Gastrocnemius medialis (tissue), 4 donors: ENCODE measurements around the gene CACNB4. TPM values are rescaled to one million over a fixed set of nuclear protein-coding genes. Genes with fewer than 3 reads are reported as not detected.

Source experiments
- ATAC-seq, 2 donors: fragments of 150-250 bp; one replicate each; pipeline ENCODE4 v1.9.1; 2016
- DNase-seq, 2 donors: peaks; one replicate each; pipeline ENCODE4 v3.0.0-alpha.2; 2019
- H3K27ac ChIP-seq, 4 donors: fragments of 200-600 bp; sonication (generic); 1 replicate in 1 of 4; 2 replicates in 3 of 4; pipeline ENCODE4 v1.5.1; 2016 to 2018; ENCODE audit warnings: mild to moderate bottlenecking in 2 of 4, moderate library complexity in 1 of 4
- H3K27me3 ChIP-seq, 3 donors: fragments of 200-600 bp; sonication (generic) in 2 of 3; 1 replicate in 1 of 3; 2 replicates in 2 of 3; pipeline versions ENCODE4 v1.5.1 to v1.6.0; 2016 to 2019; ENCODE audit warnings: mild to moderate bottlenecking in 1 of 3, moderate library complexity in 1 of 3
- H3K36me3 ChIP-seq, 2 donors: fragments of 200-600 bp; sonication (generic) in 1 of 2; one replicate each; pipeline ENCODE4 v1.5.1; 2017 to 2018
- H3K4me1 ChIP-seq, 2 donors: fragments of 200-600 bp; sonication (generic) in 1 of 2; one replicate each; pipeline ENCODE4 v1.5.1; 2016 to 2017; ENCODE audit warnings: mild to moderate bottlenecking in 2 of 2
- H3K4me3 ChIP-seq, 4 donors: fragments of 200-600 bp; sonication (generic) in 3 of 4; 1 replicate in 1 of 4; 2 replicates in 3 of 4; pipeline ENCODE4 v1.5.1; 2016 to 2019; ENCODE audit warnings: mild to moderate bottlenecking in 2 of 4
- H3K9me3 ChIP-seq, 3 donors: fragments of 200-600 bp; sonication (generic) in 2 of 3; 1 replicate in 1 of 3; 2 replicates in 2 of 3; pipeline ENCODE4 v1.5.1; 2016 to 2019
- POLR2A ChIP-seq, 2 donors: fragments of 450-650 bp; IDR thresholded peaks; one replicate each; pipeline ENCODE4 v1.6.1; 2017; ENCODE audit warnings: antibody characterized with exemption in 2 of 2, mild to moderate bottlenecking in 2 of 2, moderate library complexity in 2 of 2
- in situ Hi-C, 4 donors: fragments of 200-750 bp; cut with MboI; loops; one replicate each; pipeline versions ENCODE4 v1.15.0 to v1.8.0; 2017; ENCODE audit warnings: low sequenced_read_pairs in 4 of 4
- intact Hi-C: fragments of 100-400 bp; cut with DNase I; formaldehyde crosslinking; loops from one replicate; pipeline ENCODE4 v1.15.1; 2023; ENCODE audit warnings: low total_unique reads
- total RNA-seq, 4 donors: library from RNA; depleted of rRNA; stranded (reverse); fragments of >200 nt; gene quantifications; one replicate each; pipeline versions ENCODE4 v1.1.0 to v1.2.3, GENCODE V29; 2016
- TF ChIP-seq, protein P1 (sequence below), 5 experiments: fragments of 450-650 bp in 3 of 5; fragments of 200-600 bp in 2 of 5; sonication (generic) in 2 of 5; IDR thresholded peaks in 4 of 5; conservative IDR thresholded peaks in 1 of 5; 1 replicate in 4 of 5; 2 replicates in 1 of 5; pipeline ENCODE4 v1.5.1; 2016 to 2019; ENCODE audit warnings: antibody characterized with exemption in 5 of 5, mild to moderate bottlenecking in 3 of 5, moderate library complexity in 3 of 5

CACNB4 gene
- total RNA-seq, 4 donors from 2014 or later = 0.04 to 0.56 (median 0.36) TPM

DNA sequence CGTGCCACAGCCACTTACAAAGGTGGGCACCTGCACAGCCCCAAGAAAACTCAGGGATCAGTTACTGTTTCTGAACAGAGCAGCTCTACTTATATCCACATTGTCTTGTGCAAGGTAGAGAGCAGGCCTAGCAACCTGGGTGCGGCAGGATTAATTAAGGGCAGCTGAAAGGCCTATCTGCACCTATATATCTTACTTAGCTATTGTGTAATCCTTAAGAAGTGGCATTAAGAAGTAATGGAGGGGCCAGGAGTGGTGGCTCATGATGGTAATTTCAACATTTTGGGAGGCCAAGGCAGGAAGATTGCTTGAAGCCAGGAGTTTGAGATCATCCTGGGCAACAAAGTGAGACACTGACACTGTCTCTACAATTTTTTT lies 257.8 kb downstream of the CACNB4 start:
- Histone ChIP-seq H3K27me3 (no peaks in the 10 kb centered on the region), H3K4me3 (no peak overlapping the region), H3K4me1 (no peaks in the 10 kb centered on the region), H3K9me3 (no peaks in the 10 kb centered on the region), H3K27ac (no peak overlapping the region), H3K36me3 (no peaks in the 10 kb centered on the region)
- in situ Hi-C loops (loop anchor here in 3 of 4 donors (10.0 to 25.0 kb wide), 3 partner anchors 154 to 871 kb away; partner anchors contain the start of genes ARL6IP6 (in 1 of the 3) and PRPF40A (in 1 of the 3)), intact Hi-C loops (no loop called here)
- ATAC-seq = no peak
- DNase-seq = no peak
- TF ChIP-seq, protein P1, sequence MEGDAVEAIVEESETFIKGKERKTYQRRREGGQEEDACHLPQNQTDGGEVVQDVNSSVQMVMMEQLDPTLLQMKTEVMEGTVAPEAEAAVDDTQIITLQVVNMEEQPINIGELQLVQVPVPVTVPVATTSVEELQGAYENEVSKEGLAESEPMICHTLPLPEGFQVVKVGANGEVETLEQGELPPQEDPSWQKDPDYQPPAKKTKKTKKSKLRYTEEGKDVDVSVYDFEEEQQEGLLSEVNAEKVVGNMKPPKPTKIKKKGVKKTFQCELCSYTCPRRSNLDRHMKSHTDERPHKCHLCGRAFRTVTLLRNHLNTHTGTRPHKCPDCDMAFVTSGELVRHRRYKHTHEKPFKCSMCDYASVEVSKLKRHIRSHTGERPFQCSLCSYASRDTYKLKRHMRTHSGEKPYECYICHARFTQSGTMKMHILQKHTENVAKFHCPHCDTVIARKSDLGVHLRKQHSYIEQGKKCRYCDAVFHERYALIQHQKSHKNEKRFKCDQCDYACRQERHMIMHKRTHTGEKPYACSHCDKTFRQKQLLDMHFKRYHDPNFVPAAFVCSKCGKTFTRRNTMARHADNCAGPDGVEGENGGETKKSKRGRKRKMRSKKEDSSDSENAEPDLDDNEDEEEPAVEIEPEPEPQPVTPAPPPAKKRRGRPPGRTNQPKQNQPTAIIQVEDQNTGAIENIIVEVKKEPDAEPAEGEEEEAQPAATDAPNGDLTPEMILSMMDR (IDR thresholded peaks at IDR 0.05 in 4 of 5, conservative IDR thresholded peaks at IDR 0.05 in 1 of 5) = no peak
- TF ChIP-seq POLR2A (IDR thresholded peaks at IDR 0.05) = no peak

DNA sequence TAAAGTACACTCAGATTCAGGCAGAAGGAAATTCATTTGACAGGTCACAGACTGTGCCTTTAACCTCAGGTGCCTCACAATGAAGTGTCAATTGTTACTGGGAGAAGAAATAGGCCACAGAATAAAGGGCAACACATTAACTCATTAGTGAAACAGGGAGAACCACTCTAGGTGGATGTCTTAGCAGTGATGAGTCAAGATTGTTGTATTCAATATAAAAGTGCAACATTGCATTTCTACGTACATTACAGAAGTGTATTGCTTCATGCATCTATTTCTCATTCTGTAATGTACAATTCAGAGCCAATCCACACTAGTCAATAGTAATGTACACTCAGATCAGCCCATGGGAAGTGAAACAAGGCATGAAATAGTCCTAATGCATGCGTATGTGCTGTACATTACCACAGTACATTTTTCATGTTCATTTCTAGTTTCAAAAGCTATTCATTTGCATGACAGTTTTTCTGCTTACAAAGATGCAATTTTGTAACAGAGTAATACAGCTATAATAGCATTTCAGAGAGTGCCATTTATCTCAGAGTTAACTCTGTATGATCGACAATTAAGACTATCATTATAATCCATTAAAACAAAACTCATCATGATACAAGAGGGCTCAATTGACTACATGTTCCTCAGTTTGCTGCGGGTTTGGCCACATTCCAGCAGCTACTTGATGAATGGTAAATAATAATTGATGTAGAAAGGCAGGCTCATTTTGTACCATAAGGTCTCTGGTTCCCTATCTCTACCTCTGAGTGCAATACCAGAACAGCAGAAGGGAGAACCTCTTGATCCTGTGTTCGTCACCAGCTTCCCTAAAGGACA lies 258.4 kb downstream of the CACNB4 start:
- H3K27ac ChIP-seq = no peak overlapping the region
- H3K27me3 ChIP-seq = no peaks in the 10 kb centered on the region
- TF ChIP-seq, protein P1 (IDR thresholded peaks at IDR 0.05 in 4 of 5, conservative IDR thresholded peaks at IDR 0.05 in 1 of 5) = no peak
- TF ChIP-seq POLR2A (IDR thresholded peaks at IDR 0.05) = no peak
- no peak for ATAC-seq
- H3K9me3 ChIP-seq = no peaks in the 10 kb centered on the region
- no peak overlapping the region for H3K4me3 ChIP-seq
- DNase-seq = no peak
- H3K36me3 ChIP-seq = no peaks in the 10 kb centered on the region
- no peaks in the 10 kb centered on the region for H3K4me1 ChIP-seq
- in situ Hi-C loops = loop anchor here in 3 of 4 donors (10.0 to 25.0 kb wide), 3 partner anchors 154 to 872 kb away; partner anchors contain the start of genes ARL6IP6 (in 1 of the 3) and PRPF40A (in 1 of the 3)
- intact Hi-C loops = no loop called here

DNA sequence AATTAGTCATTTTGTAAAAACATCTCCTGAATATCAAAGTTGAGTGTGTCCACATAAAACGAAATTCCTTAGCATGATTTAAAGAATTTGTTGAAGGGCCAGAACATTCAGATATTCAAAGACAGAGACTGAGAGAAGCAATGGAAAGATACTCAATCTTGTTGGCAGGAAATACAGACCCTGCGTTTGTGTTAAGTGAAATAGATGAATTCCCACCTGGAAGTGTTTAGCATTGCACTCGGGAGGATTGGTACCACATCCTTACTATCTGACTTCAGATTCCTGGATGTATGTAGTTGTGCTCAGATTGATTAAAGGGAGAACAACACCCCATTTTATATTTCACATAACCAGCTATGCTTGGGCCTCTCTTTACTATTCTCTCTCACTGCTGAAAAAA lies 260.9 kb downstream of the CACNB4 start:
- no peaks in the 10 kb centered on the region for H3K27me3 ChIP-seq
- TF ChIP-seq, protein P1 (IDR thresholded peaks at IDR 0.05 in 4 of 5, conservative IDR thresholded peaks at IDR 0.05 in 1 of 5) = no peak
- TF ChIP-seq POLR2A (IDR thresholded peaks at IDR 0.05) = no peak
- no peak overlapping the region for H3K4me3 ChIP-seq
- ATAC-seq (no peak), DNase-seq (no peak)
- H3K4me1 ChIP-seq = no peaks in the 10 kb centered on the region
- H3K36me3 ChIP-seq = no peaks in the 10 kb centered on the region
- in situ Hi-C loops (loop anchor here in 2 of 4 donors (25.0 kb wide), 2 partner anchors 174 to 874 kb away; partner anchors contain the start of genes ARL6IP6 (in 1 of the 2) and PRPF40A (in 1 of the 2)), intact Hi-C loops (no loop called here)
- no peak overlapping the region for H3K27ac ChIP-seq
- no peaks in the 10 kb centered on the region for H3K9me3 ChIP-seq

DNA sequence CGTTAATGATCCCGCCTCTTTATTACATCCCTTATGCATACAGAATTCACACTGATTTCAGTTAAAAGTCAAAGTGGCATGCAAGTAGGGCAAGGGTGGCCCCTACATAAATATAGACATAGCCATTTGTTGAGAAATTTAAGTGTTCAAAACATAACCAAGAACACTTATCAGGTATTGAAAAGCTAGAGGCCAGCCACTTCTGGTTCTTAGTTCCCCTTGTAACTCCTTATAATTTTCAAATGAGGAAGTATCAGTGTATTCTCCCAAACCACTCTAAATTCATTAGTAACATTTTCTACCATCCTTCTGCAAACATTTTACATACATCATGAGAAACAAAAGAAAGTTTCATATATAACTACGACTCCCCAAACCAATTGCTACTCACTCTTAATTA lies 264.9 kb downstream of the CACNB4 start:
- no peak for TF ChIP-seq POLR2A (IDR thresholded peaks at IDR 0.05)
- TF ChIP-seq, protein P1 (IDR thresholded peaks at IDR 0.05 in 4 of 5, conservative IDR thresholded peaks at IDR 0.05 in 1 of 5) = no peak
- Histone ChIP-seq H3K4me3 (no peak overlapping the region), H3K27ac (no peak overlapping the region), H3K36me3 (no peaks in the 10 kb centered on the region), H3K4me1 (peaks cover 0 to 4% of the 10 kb centered on the region in 2 donors), H3K27me3 (no peaks in the 10 kb centered on the region), H3K9me3 (no peaks in the 10 kb centered on the region)
- DNase-seq (no peak), ATAC-seq (no peak)
- in situ Hi-C loops = loop anchor here in 2 of 4 donors (25.0 kb wide), 2 partner anchors 178 to 878 kb away; partner anchors contain the start of genes ARL6IP6 (in 1 of the 2) and PRPF40A (in 1 of the 2)
- intact Hi-C loops = no loop called here
